HepG2 (cell line): ENCODE measurements around the gene RPRD2. TPM values are rescaled to one million over a fixed set of nuclear protein-coding genes. Genes with fewer than 3 reads are reported as not detected.
A peak's percentile ranks its signal among the peaks of the same experiment; 100 is the strongest.

Experiments used
- ATRX ChIP-seq: sonication (generic); formaldehyde crosslinking; IDR thresholded peaks from 2 replicates; pipeline ENCODE4 v1.4.0; 2020; ENCODE audit warnings: missing genetic modification reagents, borderline replicate concordance
- CBX1 ChIP-seq: IDR thresholded peaks from one replicate; pipeline ENCODE4 v1.6.1; 2016; ENCODE audit warnings: antibody characterized with exemption, low read depth
- CENPX ChIP-seq: sonication (generic); formaldehyde crosslinking; IDR thresholded peaks from 2 replicates; pipeline ENCODE4 v1.9.0; 2021; ENCODE audit warnings: mild to moderate bottlenecking, missing genetic modification reagents, moderate library complexity
- KLF13 ChIP-seq: sonication (generic); formaldehyde crosslinking; IDR thresholded peaks from 2 replicates; pipeline ENCODE4 v1.4.0; 2020; ENCODE audit warnings: mild to moderate bottlenecking, missing genetic modification reagents
- KLF9 ChIP-seq: IDR thresholded peaks from 2 replicates; pipeline ENCODE4 v1.6.1; 2016; ENCODE audit warnings: low read depth
- MXD4 ChIP-seq: IDR thresholded peaks from 2 replicates; pipeline ENCODE4 v1.6.1; 2016; ENCODE audit warnings: mild to moderate bottlenecking, missing biosample characterization, missing genetic modification reagents
- RXRA ChIP-seq: sonication (generic); formaldehyde crosslinking; IDR thresholded peaks from 2 replicates; pipeline ENCODE4 v1.5.1; 2020; ENCODE audit warnings: missing genetic modification reagents
- TAF1 ChIP-seq: sonication (generic); formaldehyde crosslinking; IDR thresholded peaks from 2 replicates; pipeline ENCODE4 v1.4.0; 2020; ENCODE audit warnings: missing genetic modification reagents
- ZBTB21 ChIP-seq: sonication (generic); formaldehyde crosslinking; IDR thresholded peaks from 2 replicates; pipeline ENCODE4 v1.4.0; 2020; ENCODE audit warnings: missing genetic modification reagents
- ZFP82 ChIP-seq: sonication (generic); formaldehyde crosslinking; IDR thresholded peaks from 2 replicates; pipeline ENCODE4 v1.5.1; 2020; ENCODE audit warnings: mild to moderate bottlenecking, missing genetic modification reagents, borderline replicate concordance
- ZNF205 ChIP-seq: IDR thresholded peaks from 2 replicates; pipeline ENCODE4 v1.6.1; 2018; ENCODE audit warnings: missing biosample characterization, missing genetic modification reagents
- ZNF230 ChIP-seq: sonication (generic); formaldehyde crosslinking; IDR thresholded peaks from 2 replicates; pipeline ENCODE4 v1.4.0; 2020; ENCODE audit warnings: mild to moderate bottlenecking, missing genetic modification reagents
- ZNF34 ChIP-seq: sonication (generic); formaldehyde crosslinking; IDR thresholded peaks from 2 replicates; pipeline ENCODE4 v1.4.0; 2020; ENCODE audit warnings: mild to moderate bottlenecking, missing genetic modification reagents, borderline replicate concordance
- ZNF552 ChIP-seq: sonication (generic); formaldehyde crosslinking; IDR thresholded peaks from 2 replicates; pipeline ENCODE4 v1.9.0; 2022; ENCODE audit warnings: missing genetic modification reagents, mild to moderate bottlenecking, borderline replicate concordance
- ZNF556 ChIP-seq: sonication (generic); formaldehyde crosslinking; IDR thresholded peaks from 2 replicates; pipeline ENCODE4 v1.4.0; 2020; ENCODE audit warnings: mild to moderate bottlenecking, missing genetic modification reagents, borderline replicate concordance
- ZNF644 ChIP-seq: IDR thresholded peaks from 2 replicates; pipeline ENCODE4 v1.6.1; 2016; ENCODE audit warnings: low read depth
- ZNF652 ChIP-seq: IDR thresholded peaks from 2 replicates; pipeline ENCODE4 v1.6.1; 2016; ENCODE audit warnings: low read depth, borderline replicate concordance
- ZNF772 ChIP-seq: sonication (generic); formaldehyde crosslinking; IDR thresholded peaks from 2 replicates; pipeline ENCODE4 v1.5.0; 2020; ENCODE audit warnings: mild to moderate bottlenecking, missing genetic modification reagents
- ZNF777 ChIP-seq: sonication (generic); formaldehyde crosslinking; IDR thresholded peaks from 2 replicates; pipeline ENCODE4 v1.4.0; 2020; ENCODE audit warnings: missing genetic modification reagents
- polyA plus RNA-seq, 8 experiments: library from polyadenylated mRNA; depleted of rRNA in 3 of 8; stranded (reverse) in 7 of 8; unstranded in 1 of 8; fragments of >200 nt; fragmentation: Illumina TruSeq in 4 of 8; extraction: Trizol in 4 of 8; gene quantifications; 2 replicates each; pipeline versions ENCODE4 v1.2.1 to v1.2.3, GENCODE V29; 2011 to 2016; ENCODE audit warnings: low read depth in 4 of 8, missing spikeins in 1 of 8, mixed read lengths in 1 of 8; ENCODE audit not compliant: insufficient read depth in 1 of 8
- total RNA-seq, 5 experiments: library from RNA; depleted of rRNA; stranded (reverse); fragments of >200 nt; fragmentation: Illumina TruSeq; extraction: Trizol; gene quantifications; 2 replicates each; pipeline ENCODE4 v1.2.3, GENCODE V29; 2016; ENCODE audit warnings: low read depth in 1 of 5
- TF ChIP-seq, protein P1 (sequence below): conservative IDR thresholded peaks from 2 replicates; pipeline ENCODE4 v1.6.1; 2018; ENCODE audit warnings: missing genetic modification reagents
- TF ChIP-seq, protein P2 (sequence below): sonication (generic); formaldehyde crosslinking; IDR thresholded peaks from 2 replicates; pipeline ENCODE4 v1.5.0; 2020; ENCODE audit warnings: mild to moderate bottlenecking, missing genetic modification reagents, moderate library complexity
- TF ChIP-seq, protein P3 (sequence below): sonication (generic); formaldehyde crosslinking; IDR thresholded peaks from 2 replicates; pipeline ENCODE4 v1.8.0; 2022; ENCODE audit warnings: mild to moderate bottlenecking, missing genetic modification reagents; ENCODE audit not compliant: insufficient replicate concordance
- TF ChIP-seq, protein P4 (sequence below): sonication (generic); formaldehyde crosslinking; IDR thresholded peaks from 2 replicates; pipeline ENCODE4 v1.4.0; 2020; ENCODE audit warnings: mild to moderate bottlenecking, missing genetic modification reagents, borderline replicate concordance
- TF ChIP-seq, protein P5 (sequence below): IDR thresholded peaks from 2 replicates; pipeline ENCODE4 v1.6.1; 2016; ENCODE audit warnings: mild to moderate bottlenecking

Gene RPRD2
- total and polyA plus RNA-seq, 2 of the 13 experiments (the other 11 are each of a cell fraction or from before 2014, with no cell fraction given), result 8.0 to 8.9 TPM

DNA sequence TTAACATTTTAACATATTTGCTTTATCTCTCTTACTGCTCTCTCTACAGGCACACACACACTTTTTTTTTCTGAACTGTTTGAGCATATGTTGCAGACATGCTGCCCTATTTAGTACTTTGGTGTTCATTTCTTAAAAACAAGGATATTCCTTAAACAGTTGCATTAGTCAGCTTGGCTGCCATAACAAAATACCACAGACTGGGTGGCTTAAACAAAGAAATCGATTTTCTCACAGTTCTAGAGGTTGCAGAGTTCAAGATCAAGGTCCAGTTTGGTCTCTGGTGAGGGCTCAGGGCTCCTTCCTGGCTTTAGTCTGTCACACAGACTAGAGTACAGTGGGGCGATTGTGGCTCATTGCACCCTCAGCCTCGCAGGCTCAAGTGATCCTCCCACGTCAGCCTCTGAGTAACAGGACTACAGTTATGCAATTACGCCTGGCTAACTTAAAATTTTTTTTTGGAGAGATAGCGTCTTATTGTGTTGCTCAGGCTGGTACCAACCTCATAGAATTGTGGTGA, 46.7 kb downstream of the RPRD2 start (continued):
- TF ChIP-seq TAF1 (CRISPR knock-in tag), result peak; percentile 27; the same call in 1 of the 2 replicates
- peak; percentile 92 for TF ChIP-seq ZNF772 (CRISPR knock-in tag)
- no peak for TF ChIP-seq ZNF777 (CRISPR knock-in tag)
- no peak for TF ChIP-seq CBX1
- TF ChIP-seq, protein P1, sequence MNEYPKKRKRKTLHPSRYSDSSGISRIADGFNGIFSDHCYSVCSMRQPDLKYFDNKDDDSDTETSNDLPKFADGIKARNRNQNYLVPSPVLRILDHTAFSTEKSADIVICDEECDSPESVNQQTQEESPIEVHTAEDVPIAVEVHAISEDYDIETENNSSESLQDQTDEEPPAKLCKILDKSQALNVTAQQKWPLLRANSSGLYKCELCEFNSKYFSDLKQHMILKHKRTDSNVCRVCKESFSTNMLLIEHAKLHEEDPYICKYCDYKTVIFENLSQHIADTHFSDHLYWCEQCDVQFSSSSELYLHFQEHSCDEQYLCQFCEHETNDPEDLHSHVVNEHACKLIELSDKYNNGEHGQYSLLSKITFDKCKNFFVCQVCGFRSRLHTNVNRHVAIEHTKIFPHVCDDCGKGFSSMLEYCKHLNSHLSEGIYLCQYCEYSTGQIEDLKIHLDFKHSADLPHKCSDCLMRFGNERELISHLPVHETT (CRISPR knock-in tag), result no peak
- TF ChIP-seq KLF13 (CRISPR knock-in tag), result no peak
- TF ChIP-seq ZFP82, result no peak; the same call in 1 of the 2 replicates
- no peak for TF ChIP-seq KLF9 (CRISPR knock-in tag)
- TF ChIP-seq CENPX (CRISPR knock-in tag), result no peak
- TF ChIP-seq, protein P2, sequence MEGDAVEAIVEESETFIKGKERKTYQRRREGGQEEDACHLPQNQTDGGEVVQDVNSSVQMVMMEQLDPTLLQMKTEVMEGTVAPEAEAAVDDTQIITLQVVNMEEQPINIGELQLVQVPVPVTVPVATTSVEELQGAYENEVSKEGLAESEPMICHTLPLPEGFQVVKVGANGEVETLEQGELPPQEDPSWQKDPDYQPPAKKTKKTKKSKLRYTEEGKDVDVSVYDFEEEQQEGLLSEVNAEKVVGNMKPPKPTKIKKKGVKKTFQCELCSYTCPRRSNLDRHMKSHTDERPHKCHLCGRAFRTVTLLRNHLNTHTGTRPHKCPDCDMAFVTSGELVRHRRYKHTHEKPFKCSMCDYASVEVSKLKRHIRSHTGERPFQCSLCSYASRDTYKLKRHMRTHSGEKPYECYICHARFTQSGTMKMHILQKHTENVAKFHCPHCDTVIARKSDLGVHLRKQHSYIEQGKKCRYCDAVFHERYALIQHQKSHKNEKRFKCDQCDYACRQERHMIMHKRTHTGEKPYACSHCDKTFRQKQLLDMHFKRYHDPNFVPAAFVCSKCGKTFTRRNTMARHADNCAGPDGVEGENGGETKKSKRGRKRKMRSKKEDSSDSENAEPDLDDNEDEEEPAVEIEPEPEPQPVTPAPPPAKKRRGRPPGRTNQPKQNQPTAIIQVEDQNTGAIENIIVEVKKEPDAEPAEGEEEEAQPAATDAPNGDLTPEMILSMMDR, result no peak
- TF ChIP-seq ZNF644, result peak; percentile 86; the same call in 1 of the 2 replicates
- TF ChIP-seq, protein P3, sequence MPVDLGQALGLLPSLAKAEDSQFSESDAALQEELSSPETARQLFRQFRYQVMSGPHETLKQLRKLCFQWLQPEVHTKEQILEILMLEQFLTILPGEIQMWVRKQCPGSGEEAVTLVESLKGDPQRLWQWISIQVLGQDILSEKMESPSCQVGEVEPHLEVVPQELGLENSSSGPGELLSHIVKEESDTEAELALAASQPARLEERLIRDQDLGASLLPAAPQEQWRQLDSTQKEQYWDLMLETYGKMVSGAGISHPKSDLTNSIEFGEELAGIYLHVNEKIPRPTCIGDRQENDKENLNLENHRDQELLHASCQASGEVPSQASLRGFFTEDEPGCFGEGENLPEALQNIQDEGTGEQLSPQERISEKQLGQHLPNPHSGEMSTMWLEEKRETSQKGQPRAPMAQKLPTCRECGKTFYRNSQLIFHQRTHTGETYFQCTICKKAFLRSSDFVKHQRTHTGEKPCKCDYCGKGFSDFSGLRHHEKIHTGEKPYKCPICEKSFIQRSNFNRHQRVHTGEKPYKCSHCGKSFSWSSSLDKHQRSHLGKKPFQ (CRISPR knock-in tag), result no peak
- no peak for TF ChIP-seq ZNF230
- no peak for TF ChIP-seq MXD4 (CRISPR knock-in tag)
- TF ChIP-seq ZBTB21, result 0 out of 2 replicates have a peak, but pooled peaks have one; percentile 44
- TF ChIP-seq, protein P4, sequence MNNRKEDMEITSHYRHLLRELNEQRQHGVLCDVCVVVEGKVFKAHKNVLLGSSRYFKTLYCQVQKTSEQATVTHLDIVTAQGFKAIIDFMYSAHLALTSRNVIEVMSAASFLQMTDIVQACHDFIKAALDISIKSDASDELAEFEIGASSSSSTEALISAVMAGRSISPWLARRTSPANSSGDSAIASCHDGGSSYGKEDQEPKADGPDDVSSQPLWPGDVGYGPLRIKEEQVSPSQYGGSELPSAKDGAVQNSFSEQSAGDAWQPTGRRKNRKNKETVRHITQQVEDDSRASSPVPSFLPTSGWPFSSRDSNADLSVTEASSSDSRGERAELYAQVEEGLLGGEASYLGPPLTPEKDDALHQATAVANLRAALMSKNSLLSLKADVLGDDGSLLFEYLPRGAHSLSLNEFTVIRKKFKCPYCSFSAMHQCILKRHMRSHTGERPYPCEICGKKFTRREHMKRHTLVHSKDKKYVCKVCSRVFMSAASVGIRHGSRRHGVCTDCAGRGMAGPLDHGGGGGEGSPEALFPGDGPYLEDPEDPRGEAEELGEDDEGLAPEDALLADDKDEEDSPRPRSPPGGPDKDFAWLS (CRISPR knock-in tag), result no peak
- TF ChIP-seq RXRA, result peak; percentile 99
- peak; percentile 81; the same call in 1 of the 2 replicates for TF ChIP-seq ZNF556 (CRISPR knock-in tag)
- TF ChIP-seq ZNF34 (CRISPR knock-in tag), result no peak
- TF ChIP-seq ZNF205 (CRISPR knock-in tag), result peak; percentile 65; the same call in 1 of the 2 replicates
- no peak for TF ChIP-seq ZNF552 (CRISPR knock-in tag)
- no peak for TF ChIP-seq ATRX (CRISPR knock-in tag)
- TF ChIP-seq, protein P5, sequence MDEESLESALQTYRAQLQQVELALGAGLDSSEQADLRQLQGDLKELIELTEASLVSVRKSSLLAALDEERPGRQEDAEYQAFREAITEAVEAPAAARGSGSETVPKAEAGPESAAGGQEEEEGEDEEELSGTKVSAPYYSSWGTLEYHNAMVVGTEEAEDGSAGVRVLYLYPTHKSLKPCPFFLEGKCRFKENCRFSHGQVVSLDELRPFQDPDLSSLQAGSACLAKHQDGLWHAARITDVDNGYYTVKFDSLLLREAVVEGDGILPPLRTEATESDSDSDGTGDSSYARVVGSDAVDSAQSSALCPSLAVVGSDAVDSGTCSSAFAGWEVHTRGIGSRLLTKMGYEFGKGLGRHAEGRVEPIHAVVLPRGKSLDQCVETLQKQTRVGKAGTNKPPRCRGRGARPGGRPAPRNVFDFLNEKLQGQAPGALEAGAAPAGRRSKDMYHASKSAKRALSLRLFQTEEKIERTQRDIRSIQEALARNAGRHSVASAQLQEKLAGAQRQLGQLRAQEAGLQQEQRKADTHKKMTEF (CRISPR knock-in tag), result peak; percentile 86
- TF ChIP-seq ZNF652 (CRISPR knock-in tag), result peak; percentile 11; the same call in 1 of the 2 replicates
